ENCODE measurements around the gene PHLDA3.

DNA sequence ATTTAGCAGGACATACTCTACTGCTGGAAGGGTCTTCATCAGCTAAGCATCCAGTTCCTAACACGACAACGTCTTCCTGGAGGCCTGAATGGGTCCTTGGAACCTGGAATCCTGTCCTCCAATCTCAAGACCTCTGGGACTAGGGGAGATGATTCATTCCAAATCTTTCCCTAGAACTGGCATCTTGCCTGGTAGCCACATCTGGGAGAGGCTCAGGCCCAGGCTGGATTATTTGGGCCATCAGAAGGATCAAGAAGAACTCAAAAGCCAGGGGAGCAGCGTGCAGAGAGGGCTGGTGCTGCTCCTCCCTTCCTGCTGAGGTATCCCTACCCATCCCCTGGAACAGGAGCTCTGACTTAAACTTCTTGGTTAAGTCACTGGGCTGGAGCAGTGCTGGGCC lies 2.8 kb upstream of the PHLDA3 start:
- TF ChIP-seq, protein P1, sequence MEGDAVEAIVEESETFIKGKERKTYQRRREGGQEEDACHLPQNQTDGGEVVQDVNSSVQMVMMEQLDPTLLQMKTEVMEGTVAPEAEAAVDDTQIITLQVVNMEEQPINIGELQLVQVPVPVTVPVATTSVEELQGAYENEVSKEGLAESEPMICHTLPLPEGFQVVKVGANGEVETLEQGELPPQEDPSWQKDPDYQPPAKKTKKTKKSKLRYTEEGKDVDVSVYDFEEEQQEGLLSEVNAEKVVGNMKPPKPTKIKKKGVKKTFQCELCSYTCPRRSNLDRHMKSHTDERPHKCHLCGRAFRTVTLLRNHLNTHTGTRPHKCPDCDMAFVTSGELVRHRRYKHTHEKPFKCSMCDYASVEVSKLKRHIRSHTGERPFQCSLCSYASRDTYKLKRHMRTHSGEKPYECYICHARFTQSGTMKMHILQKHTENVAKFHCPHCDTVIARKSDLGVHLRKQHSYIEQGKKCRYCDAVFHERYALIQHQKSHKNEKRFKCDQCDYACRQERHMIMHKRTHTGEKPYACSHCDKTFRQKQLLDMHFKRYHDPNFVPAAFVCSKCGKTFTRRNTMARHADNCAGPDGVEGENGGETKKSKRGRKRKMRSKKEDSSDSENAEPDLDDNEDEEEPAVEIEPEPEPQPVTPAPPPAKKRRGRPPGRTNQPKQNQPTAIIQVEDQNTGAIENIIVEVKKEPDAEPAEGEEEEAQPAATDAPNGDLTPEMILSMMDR (IDR thresholded peaks at IDR 0.05; ENCODE audit: extremely low read depth in 1 of 2, insufficient read depth in 1 of 2, low read depth in 1 of 2, low read length in 2 of 2) = no peak
- TF ChIP-seq JUN (IDR thresholded peaks at IDR 0.05; ENCODE audit: borderline replicate concordance, insufficient read depth, insufficient read length, low read depth) (no peak), POLR2AphosphoS5 (IDR thresholded peaks at IDR 0.05; ENCODE audit: insufficient read depth, low read depth, low read length) (no peak), POLR2A (IDR thresholded peaks at IDR 0.05; ENCODE audit: low read depth, low read length) (no peak), MYC (IDR thresholded peaks at IDR 0.05; ENCODE audit: low read depth, low read length) (no peak), EZH2 (IDR thresholded peaks at IDR 0.05; ENCODE audit: borderline replicate concordance, low read depth, low read length, severe bottlenecking) (no peak)
